Measurements from ENCODE around the gene KRTAP10-10.
"Not testable (repeated sequence)": the region's sequence is repeated elsewhere in the genome, so short reads cannot be mapped to it uniquely, and the experiment has no call there.

Gene KRTAP10-10

DNA sequence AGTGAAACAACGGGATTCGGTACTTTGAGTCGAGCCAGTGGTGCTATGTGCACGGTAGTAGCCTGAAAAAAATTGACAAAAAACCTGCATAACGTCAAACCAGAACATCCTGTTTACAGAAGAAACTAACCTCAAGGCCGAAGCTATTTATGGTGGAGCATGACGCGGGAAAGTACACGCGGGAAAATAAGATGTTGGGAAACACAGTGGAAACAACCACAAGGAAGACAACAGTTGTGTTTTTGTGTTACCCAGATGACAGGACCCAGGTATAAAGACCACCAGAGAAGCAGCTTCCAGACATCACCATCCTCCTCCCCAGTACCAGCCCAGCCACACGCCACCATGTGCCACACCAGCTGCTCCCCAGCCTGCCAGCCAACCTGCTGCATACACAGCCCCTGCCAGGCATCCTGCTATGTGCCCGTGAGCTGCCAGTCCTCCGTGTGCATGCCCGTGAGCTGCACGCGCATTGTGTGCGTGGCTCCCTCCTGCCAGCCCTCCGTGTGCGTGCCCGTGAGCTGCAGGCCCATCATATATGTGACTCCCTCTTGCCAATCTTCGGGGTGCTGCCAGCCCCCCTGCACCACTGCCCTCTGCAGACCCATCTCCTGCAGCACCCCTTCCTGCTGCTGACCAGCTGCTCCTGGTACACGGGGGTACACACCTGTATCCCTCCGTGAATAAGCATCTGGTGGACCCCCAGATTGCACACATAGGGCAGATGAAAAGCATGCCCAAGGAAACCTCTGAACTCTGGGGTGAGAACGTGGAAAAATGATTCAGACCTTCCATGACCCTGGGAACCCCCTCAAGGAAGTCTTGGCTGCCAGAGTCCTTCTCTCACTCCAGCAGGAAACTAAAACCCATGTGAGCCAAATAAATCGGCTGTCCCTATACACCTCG is 20.7 kb downstream of the KRTAP10-10 start, which contains the start of gene KRTAP12-3:
Gene KRTAP12-3 (plus strand): TSS at position 298 of the 906 bp plus-strand sequence. CDS start 48 bp downstream, at position 346.
- H3K36me3 ChIP-seq (replicated peaks): no peaks in the 10 kb centered on the region
- DNase-seq (ENCODE audit: low spot score in 2 of 2): no peak
- no peak within 1 kb of the TSS for H3K4me3 ChIP-seq
- H3K9me3 ChIP-seq: no peaks in the 10 kb centered on the region
- no peaks in the 10 kb centered on the region for H3K27me3 ChIP-seq (ENCODE audit: low read depth)
- in situ Hi-C loops (cut with MboI; ENCODE audit: low sequenced_read_pairs): no loop called here
- H3K4me1 ChIP-seq: no peaks in the 10 kb centered on the region

GRCh38 chr21:44658541-44658910 is 21.4 kb downstream of the KRTAP10-10 start:
- no peaks in the 10 kb centered on the region for H3K4me1 ChIP-seq
- DNase-seq (ENCODE audit: low spot score in 2 of 2): no peak
- H3K36me3 ChIP-seq (replicated peaks): no peaks in the 10 kb centered on the region
- H3K27me3 ChIP-seq (ENCODE audit: low read depth): no peaks in the 10 kb centered on the region
- H3K4me3 ChIP-seq: no peak overlapping the region
- in situ Hi-C loops (cut with MboI; ENCODE audit: low sequenced_read_pairs): no loop called here
- no peaks in the 10 kb centered on the region for H3K9me3 ChIP-seq

GRCh38 chr21:44658913-44659595 is 21.9 kb downstream of the KRTAP10-10 start:
- Histone ChIP-seq H3K4me1 (no peaks in the 10 kb centered on the region), H3K36me3 (replicated peaks) (no peaks in the 10 kb centered on the region), H3K4me3 (no peak overlapping the region), H3K27me3 (ENCODE audit: low read depth) (no peaks in the 10 kb centered on the region), H3K9me3 (no peaks in the 10 kb centered on the region)
- DNase-seq (ENCODE audit: low spot score in 2 of 2): no peak
- in situ Hi-C loops (cut with MboI; ENCODE audit: low sequenced_read_pairs): no loop called here

- H3K4me3 ChIP-seq; H3K27me3 ChIP-seq (ENCODE audit: low read depth); H3K9me3 ChIP-seq; H3K36me3 ChIP-seq (replicated peaks); H3K4me1 ChIP-seq; in situ Hi-C loops (cut with MboI; ENCODE audit: low sequenced_read_pairs); DNase-seq (ENCODE audit: low spot score in 2 of 2): not testable (repeated sequence)
These were observed 24.4 kb downstream of the KRTAP10-10 start for GRCh38 chr21:44661567-44661966.

- no peak for DNase-seq (ENCODE audit: low spot score in 2 of 2)
- no peak overlapping the region for H3K4me3 ChIP-seq
- H3K9me3 ChIP-seq: no peaks in the 10 kb centered on the region
- H3K36me3 ChIP-seq (replicated peaks): no peaks in the 10 kb centered on the region
- in situ Hi-C loops (cut with MboI; ENCODE audit: low sequenced_read_pairs): no loop called here
- H3K27me3 ChIP-seq (ENCODE audit: low read depth): no peaks in the 10 kb centered on the region
- H3K4me1 ChIP-seq: no peaks in the 10 kb centered on the region
These were observed 27.5 kb downstream of the KRTAP10-10 start for GRCh38 chr21:44664691-44665090.

- H3K4me3 ChIP-seq: no peak within 1 kb of the TSS
- 0 out of 2 replicates have a peak, but pooled peaks cover 1% of the 10 kb centered on the region for H3K27me3 ChIP-seq (ENCODE audit: low read depth)
- no peaks in the 10 kb centered on the region for H3K9me3 ChIP-seq
- no peak for DNase-seq (ENCODE audit: low spot score in 2 of 2)
- H3K36me3 ChIP-seq (replicated peaks): no peaks in the 10 kb centered on the region
- no peaks in the 10 kb centered on the region for H3K4me1 ChIP-seq
- in situ Hi-C loops (cut with MboI; ENCODE audit: low sequenced_read_pairs): no loop called here
These were observed 29.5 kb downstream of the KRTAP10-10 start, which contains the start of gene KRTAP12-2 for GRCh38 chr21:44666401-44667320. Gene KRTAP12-2 (minus strand): TSS chr21:44666927. CDS start chr21:44666886, 41 bp downstream.

DNA sequence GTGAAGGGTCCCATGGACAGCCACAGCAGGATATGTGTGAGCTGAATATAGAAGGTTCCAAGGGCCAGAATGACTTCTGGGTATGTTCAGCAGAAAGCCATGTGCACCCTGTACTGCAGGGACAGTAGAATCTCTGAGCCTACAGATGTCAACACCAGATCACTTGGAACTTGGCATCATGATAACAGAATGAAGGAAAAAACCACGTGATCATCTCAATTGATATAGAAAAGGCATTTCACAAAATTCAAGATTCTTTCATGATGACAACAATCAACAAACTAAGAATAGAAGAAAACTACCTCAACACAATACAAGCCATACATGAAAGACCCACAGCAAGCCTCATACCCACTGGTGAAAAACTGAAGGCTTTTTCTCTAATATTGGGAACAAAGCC is 30.5 kb downstream of the KRTAP10-10 start:
- H3K9me3 ChIP-seq: 0 out of 2 replicates have a peak, but pooled peaks cover under 1% of the 10 kb centered on the region
- H3K4me1 ChIP-seq: no peaks in the 10 kb centered on the region
- no peaks in the 10 kb centered on the region for H3K36me3 ChIP-seq (replicated peaks)
- H3K4me3 ChIP-seq: no peak overlapping the region
- no peak for DNase-seq (ENCODE audit: low spot score in 2 of 2)
- in situ Hi-C loops (cut with MboI; ENCODE audit: low sequenced_read_pairs): no loop called here
- H3K27me3 ChIP-seq (ENCODE audit: low read depth): 0 out of 2 replicates have a peak, but pooled peaks cover 2% of the 10 kb centered on the region

- in situ Hi-C loops (cut with MboI; ENCODE audit: low sequenced_read_pairs): no loop called here
- peaks cover 7% of the 10 kb centered on the region; the same call in 1 of the 2 replicates for H3K27me3 ChIP-seq (ENCODE audit: low read depth)
- no peak overlapping the region for H3K4me3 ChIP-seq
- H3K4me1 ChIP-seq: no peaks in the 10 kb centered on the region
- no peak for DNase-seq (ENCODE audit: low spot score in 2 of 2)
- H3K36me3 ChIP-seq (replicated peaks): no peaks in the 10 kb centered on the region
- H3K9me3 ChIP-seq: peaks cover 6% of the 10 kb centered on the region; the same call in 1 of the 2 replicates
These were observed 33.7 kb downstream of the KRTAP10-10 start for GRCh38 chr21:44670642-44671432.

DNA sequence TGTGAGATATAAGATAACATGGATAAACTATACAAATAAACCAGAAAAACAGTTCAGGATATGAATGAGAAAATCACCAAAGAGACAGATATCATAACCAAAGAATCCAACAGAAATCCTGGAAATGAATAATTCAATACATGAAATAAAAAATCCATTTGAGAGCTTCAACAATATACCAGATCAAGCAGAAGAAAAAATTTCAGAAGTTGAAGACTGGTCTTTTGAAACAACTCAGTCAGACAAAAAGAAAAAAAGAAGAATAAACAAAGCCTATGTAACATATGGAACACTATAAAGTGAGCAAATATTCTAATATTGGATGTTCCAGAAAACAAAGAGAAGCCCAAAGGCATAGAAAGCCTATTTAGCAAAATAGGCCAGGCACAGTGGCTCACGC is 34.8 kb downstream of the KRTAP10-10 start:
- no peak for DNase-seq (ENCODE audit: low spot score in 2 of 2)
- no peak overlapping the region for H3K4me3 ChIP-seq
- H3K9me3 ChIP-seq: peaks cover 6% of the 10 kb centered on the region; the same call in 1 of the 2 replicates
- H3K36me3 ChIP-seq (replicated peaks): no peaks in the 10 kb centered on the region
- peaks cover 14% of the 10 kb centered on the region; the same call in 1 of the 2 replicates for H3K27me3 ChIP-seq (ENCODE audit: low read depth)
- in situ Hi-C loops (cut with MboI; ENCODE audit: low sequenced_read_pairs): no loop called here
- no peaks in the 10 kb centered on the region for H3K4me1 ChIP-seq

GRCh38 chr21:44677881-44678280 is 40.7 kb downstream of the KRTAP10-10 start:
- in situ Hi-C loops (cut with MboI; ENCODE audit: low sequenced_read_pairs): no loop called here
- Histone ChIP-seq H3K9me3 (peaks cover 3% of the 10 kb centered on the region; the same call in 1 of the 2 replicates), H3K36me3 (replicated peaks) (no peaks in the 10 kb centered on the region), H3K4me1 (no peaks in the 10 kb centered on the region), H3K27me3 (ENCODE audit: low read depth) (peaks cover 16% of the 10 kb centered on the region; the same call in 1 of the 2 replicates), H3K4me3 (no peak overlapping the region)
- no peak for DNase-seq (ENCODE audit: low spot score in 2 of 2)

DNA sequence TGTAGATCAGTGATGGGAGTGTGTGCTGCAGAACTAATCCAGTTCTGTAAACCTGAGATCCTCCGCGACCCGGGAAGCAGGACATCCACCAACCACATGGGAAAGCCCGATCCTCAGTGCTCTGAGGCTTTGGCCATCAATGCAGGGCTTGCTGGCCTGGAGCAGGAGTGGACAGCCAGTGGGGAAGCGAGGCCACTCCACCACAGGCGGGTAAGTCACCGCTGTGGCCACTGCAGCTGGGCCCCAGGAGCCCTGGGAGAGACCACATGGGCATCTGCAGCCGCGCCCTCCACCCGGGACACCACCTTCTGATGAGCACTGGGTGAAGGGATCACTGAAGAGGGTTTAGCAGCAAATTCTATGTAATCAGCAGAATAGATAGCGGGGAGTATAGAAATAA is 44.0 kb downstream of the KRTAP10-10 start:
- Histone ChIP-seq H3K9me3 (no peaks in the 10 kb centered on the region), H3K27me3 (ENCODE audit: low read depth) (peaks cover 10% of the 10 kb centered on the region; the same call in 1 of the 2 replicates), H3K4me1 (no peaks in the 10 kb centered on the region), H3K4me3 (no peak overlapping the region), H3K36me3 (replicated peaks) (no peaks in the 10 kb centered on the region)
- in situ Hi-C loops (cut with MboI; ENCODE audit: low sequenced_read_pairs): no loop called here
- DNase-seq (ENCODE audit: low spot score in 2 of 2): no peak

GRCh38 chr21:44681861-44682579 is 44.9 kb downstream of the KRTAP10-10 start, which contains the start of gene KRTAP12-1:
Gene KRTAP12-1 (minus strand): TSS chr21:44682163. CDS start chr21:44682123, 40 bp downstream.
- Histone ChIP-seq H3K9me3 (no peaks in the 10 kb centered on the region), H3K36me3 (replicated peaks) (no peaks in the 10 kb centered on the region), H3K4me1 (no peaks in the 10 kb centered on the region), H3K4me3 (no peak within 1 kb of the TSS), H3K27me3 (ENCODE audit: low read depth) (0 out of 2 replicates have a peak, but pooled peaks cover 4% of the 10 kb centered on the region)
- DNase-seq (ENCODE audit: low spot score in 2 of 2): no peak
- in situ Hi-C loops (cut with MboI; ENCODE audit: low sequenced_read_pairs): no loop called here
